Measurements from ENCODE around the gene PLSCR1. TPM values are rescaled to one million over a fixed set of nuclear protein-coding genes. Genes with fewer than 3 reads are reported as not detected.

PLSCR1 gene
- polyA plus RNA-seq, 2 of the 4 experiments (the other 2 are of a cell fraction) = 37.1 to 54.4 TPM

- no peak overlapping the region for H3K27ac ChIP-seq
- TF ChIP-seq RAD21 (conservative IDR thresholded peaks at IDR 0.05 in 1 of 2, IDR thresholded peaks at IDR 0.05 in 1 of 2) = peak; percentile 90 to 93
- TF ChIP-seq CTCF (IDR thresholded peaks at IDR 0.05) = peak; percentile 82
- TF ChIP-seq SMC3 (IDR thresholded peaks at IDR 0.05) = peak; percentile 92
- no peak for TF ChIP-seq FOXS1 (CRISPR knock-in tag; IDR thresholded peaks at IDR 0.05)
- no peak for TF ChIP-seq E2F6 (IDR thresholded peaks at IDR 0.05; ENCODE audit: borderline replicate concordance, low read depth)
- no peak for TF ChIP-seq ZFP36 (IDR thresholded peaks at IDR 0.05; ENCODE audit: borderline replicate concordance, partially characterized antibody)
- no peak overlapping the region for H3K4me3 ChIP-seq
- H3K4me2 ChIP-seq = no peak overlapping the region
- H3K4me1 ChIP-seq = no peaks in the 10 kb centered on the region
- peaks cover 8% of the 10 kb centered on the region; the same call in 2 of the 3 replicates for H3K9me3 ChIP-seq
- ChIA-PET CTCF (interaction anchor here (0.6 to 2.5 kb wide), 33 partner anchors 10 to 517 kb away, joined by 3 to 35 read pairs (median 4); partner anchors contain the start of gene PLSCR2), POLR2A (no interaction called here)
- peak in 1 of 2 experiments; percentile 70 for DNase-seq (ENCODE audit: low read depth in 1 of 2, low spot score in 1 of 2)
- ATAC-seq = peak; percentile 56 to 82; a peak in 4 of 6 replicates
- FAIRE-seq = peak; percentile 13
Measured at GRCh38 chr3:146577662-146578061, 33.3 kb upstream of the PLSCR1 start.

- H3K4me2 ChIP-seq = no peak overlapping the region
- ChIA-PET CTCF (interaction anchor here (1.2 to 1.8 kb wide), 3 partner anchors 71 to 386 kb away, joined by 3 to 6 read pairs (median 5); no protein-coding TSS in a partner anchor), POLR2A (no interaction called here)
- 79% methylated on average over 2 of the region's 2 CpGs for WGBS (ENCODE audit: missing lambda C conversion rate)
- peak; percentile 7 for FAIRE-seq
- no peak for ATAC-seq
- H3K4me3 ChIP-seq = no peak overlapping the region
- TF ChIP-seq ATOH8 (CRISPR knock-in tag; IDR thresholded peaks at IDR 0.05; ENCODE audit: low read depth) (no peak), REST (IDR thresholded peaks at IDR 0.05) (no peak), ESRRA (IDR thresholded peaks at IDR 0.05; ENCODE audit: borderline replicate concordance, low read length) (no peak), HES2 (IDR thresholded peaks at IDR 0.05) (no peak), EHMT2 (IDR thresholded peaks at IDR 0.05; ENCODE audit: low read depth) (no peak), CEBPB (IDR thresholded peaks at IDR 0.05) (no peak), MAX (IDR thresholded peaks at IDR 0.05) (no peak), FOSB (CRISPR knock-in tag; IDR thresholded peaks at IDR 0.05) (no peak), KDM1A (IDR thresholded peaks at IDR 0.05; ENCODE audit: low read depth) (no peak), MAZ (IDR thresholded peaks at IDR 0.05; ENCODE audit: borderline replicate concordance, low read depth, low read length) (no peak), JUN (IDR thresholded peaks at IDR 0.05) (no peak), NFE2L2 (conservative IDR thresholded peaks at IDR 0.05; ENCODE audit: low read length) (no peak), MAFK (IDR thresholded peaks at IDR 0.05; ENCODE audit: partially characterized antibody) (no peak), HOXB5 (CRISPR knock-in tag; IDR thresholded peaks at IDR 0.05) (no peak), CBX8 (IDR thresholded peaks at IDR 0.05) (no peak)
- H3K4me1 ChIP-seq = no peaks in the 10 kb centered on the region
- H3K27ac ChIP-seq = no peak overlapping the region
- no peak for DNase-seq (ENCODE audit: low read depth in 1 of 2, low spot score in 1 of 2)
- H3K9me3 ChIP-seq = no peaks in the 10 kb centered on the region
Measured at GRCh38 chr3:146575636-146576035, 31.2 kb upstream of the PLSCR1 start.

Data from A549 (cell line).